ENCODE data around the gene SLC7A14.

The SLC7A14 gene

GRCh38 chr3:170534227-170534626 lies 51.6 kb downstream of the SLC7A14 start:
- DNase-seq (ENCODE audit: low spot score) = no peak

GRCh38 chr3:170532573-170532972 lies 53.3 kb downstream of the SLC7A14 start:
- no peak for DNase-seq (ENCODE audit: low spot score)

- no peak for DNase-seq (ENCODE audit: low spot score)
Measured at GRCh38 chr3:170531657-170532335, 54.1 kb downstream of the SLC7A14 start.

- no peak for DNase-seq (ENCODE audit: low spot score)
Measured at GRCh38 chr3:170531054-170531453, 54.8 kb downstream of the SLC7A14 start.

GRCh38 chr3:170529912-170530311 lies 56.0 kb downstream of the SLC7A14 start:
- no peak for DNase-seq (ENCODE audit: low spot score)

GRCh38 chr3:170529346-170529745 lies 56.5 kb downstream of the SLC7A14 start:
- no peak for DNase-seq (ENCODE audit: low spot score)

- no peak for DNase-seq (ENCODE audit: low spot score)
Measured at GRCh38 chr3:170528726-170529125, 57.1 kb downstream of the SLC7A14 start.

GRCh38 chr3:170524073-170524472 lies 61.8 kb downstream of the SLC7A14 start:
- no peak for DNase-seq (ENCODE audit: low spot score)

GRCh38 chr3:170523248-170523647 lies 62.6 kb downstream of the SLC7A14 start:
- no peak for DNase-seq (ENCODE audit: low spot score)

- no peak for DNase-seq (ENCODE audit: low spot score)
Measured at GRCh38 chr3:170522201-170522600, 63.7 kb downstream of the SLC7A14 start.

- DNase-seq (ENCODE audit: low spot score) = no peak
Measured at GRCh38 chr3:170520996-170521395, 64.9 kb downstream of the SLC7A14 start.

GRCh38 chr3:170517242-170517945 lies 68.5 kb downstream of the SLC7A14 start:
- DNase-seq (ENCODE audit: low spot score) = no peak

GRCh38 chr3:170513642-170514041 lies 72.2 kb downstream of the SLC7A14 start:
- no peak for DNase-seq (ENCODE audit: low spot score)

- DNase-seq (ENCODE audit: low spot score) = no peak
Measured at GRCh38 chr3:170511371-170511770, 74.5 kb downstream of the SLC7A14 start.

- DNase-seq (ENCODE audit: low spot score) = no peak
Measured at GRCh38 chr3:170508839-170509238, 77.0 kb downstream of the SLC7A14 start.

GRCh38 chr3:170508291-170508690 lies 77.6 kb downstream of the SLC7A14 start:
- no peak for DNase-seq (ENCODE audit: low spot score)

- no peak for DNase-seq (ENCODE audit: low spot score)
Measured at GRCh38 chr3:170507063-170507462, 78.8 kb downstream of the SLC7A14 start.

GRCh38 chr3:170506556-170506955 lies 79.3 kb downstream of the SLC7A14 start:
- DNase-seq (ENCODE audit: low spot score) = no peak

- no peak for DNase-seq (ENCODE audit: low spot score)
Measured at GRCh38 chr3:170502297-170502696, 83.6 kb downstream of the SLC7A14 start.

GRCh38 chr3:170500995-170501394 lies 84.9 kb downstream of the SLC7A14 start:
- no peak for DNase-seq (ENCODE audit: low spot score)

- no peak for DNase-seq (ENCODE audit: low spot score)
Measured at GRCh38 chr3:170500462-170500861, 85.4 kb downstream of the SLC7A14 start.

- DNase-seq (ENCODE audit: low spot score) = no peak
Measured at GRCh38 chr3:170499562-170500156, 86.2 kb downstream of the SLC7A14 start.
